ENCODE data around the gene FOXF2. TPM values are rescaled to one million over a fixed set of nuclear protein-coding genes. Genes with fewer than 3 reads are reported as not detected.
A peak's percentile ranks its signal among the peaks of the same experiment; 100 is the strongest.

The FOXF2 gene
- total RNA-seq, 2 donors from 2014 or later, result 0.11 TPM; not detected in 1

DNA sequence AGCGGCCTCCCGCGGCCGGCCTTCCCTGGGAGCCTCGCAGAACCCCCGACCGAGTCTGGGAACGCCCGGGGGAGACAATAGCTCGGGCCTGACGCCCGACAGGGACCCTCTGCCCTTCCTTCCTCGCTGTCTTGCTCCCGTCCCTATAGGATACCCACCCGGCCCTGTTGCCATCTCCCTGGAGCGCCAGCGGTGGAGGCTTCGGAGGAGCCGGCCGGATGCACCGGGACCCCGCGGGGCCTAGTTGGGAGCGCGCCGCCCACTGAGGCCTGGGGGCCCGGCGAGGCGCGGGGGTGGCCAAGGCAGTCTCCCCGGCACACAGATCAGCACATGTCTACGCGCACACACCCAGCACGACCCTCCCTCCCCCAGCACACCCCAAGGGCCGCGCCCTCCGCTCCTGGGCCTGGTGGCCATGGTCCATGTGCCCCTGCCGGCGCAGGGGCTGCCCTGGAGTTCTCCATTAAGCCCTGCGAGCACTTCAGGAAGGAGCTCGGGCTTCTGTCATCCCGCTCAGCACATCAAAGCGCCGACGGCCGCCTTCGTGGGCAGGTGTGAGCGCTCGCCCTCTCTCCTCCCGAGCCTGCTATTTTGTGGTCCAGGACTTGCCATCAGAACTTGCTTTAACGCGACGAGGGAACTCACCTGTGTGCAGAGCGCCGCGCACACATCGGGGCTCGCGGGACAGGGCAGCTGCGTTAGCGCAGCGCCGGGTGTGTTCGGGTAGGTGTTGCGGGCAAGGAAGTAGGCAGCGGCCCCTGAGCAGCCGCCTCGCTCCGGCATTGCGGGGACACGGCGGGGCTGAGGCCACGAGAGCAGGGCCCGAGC is 3.7 kb downstream of the FOXF2 start:
- H3K9me3 ChIP-seq (ENCODE audit: control insufficient read depth, low read length), result no peaks in the 10 kb centered on the region
- WGBS, 2 experiments (ENCODE audit: insufficient coverage in 1 of 2, insufficient read length in 1 of 2), result 5 to 8% methylated on average over 38 to 74 of the region's 74 CpGs
- H3K27ac Mint-ChIP-seq, result no peak overlapping the region
- no peak overlapping the region for H3K9ac ChIP-seq (ENCODE audit: extremely low read depth, low read length, poor library complexity, severe bottlenecking)
- no peaks in the 10 kb centered on the region for H3K9me3 Mint-ChIP-seq
- no peak overlapping the region for H3K27ac ChIP-seq (ENCODE audit: low read depth, low read length)
- TF ChIP-seq, protein P1, sequence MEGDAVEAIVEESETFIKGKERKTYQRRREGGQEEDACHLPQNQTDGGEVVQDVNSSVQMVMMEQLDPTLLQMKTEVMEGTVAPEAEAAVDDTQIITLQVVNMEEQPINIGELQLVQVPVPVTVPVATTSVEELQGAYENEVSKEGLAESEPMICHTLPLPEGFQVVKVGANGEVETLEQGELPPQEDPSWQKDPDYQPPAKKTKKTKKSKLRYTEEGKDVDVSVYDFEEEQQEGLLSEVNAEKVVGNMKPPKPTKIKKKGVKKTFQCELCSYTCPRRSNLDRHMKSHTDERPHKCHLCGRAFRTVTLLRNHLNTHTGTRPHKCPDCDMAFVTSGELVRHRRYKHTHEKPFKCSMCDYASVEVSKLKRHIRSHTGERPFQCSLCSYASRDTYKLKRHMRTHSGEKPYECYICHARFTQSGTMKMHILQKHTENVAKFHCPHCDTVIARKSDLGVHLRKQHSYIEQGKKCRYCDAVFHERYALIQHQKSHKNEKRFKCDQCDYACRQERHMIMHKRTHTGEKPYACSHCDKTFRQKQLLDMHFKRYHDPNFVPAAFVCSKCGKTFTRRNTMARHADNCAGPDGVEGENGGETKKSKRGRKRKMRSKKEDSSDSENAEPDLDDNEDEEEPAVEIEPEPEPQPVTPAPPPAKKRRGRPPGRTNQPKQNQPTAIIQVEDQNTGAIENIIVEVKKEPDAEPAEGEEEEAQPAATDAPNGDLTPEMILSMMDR (conservative IDR thresholded peaks at IDR 0.05), result no peak
- H3K27me3 Mint-ChIP-seq (ENCODE audit: insufficient read depth), result peaks cover 92% of the 10 kb centered on the region
- H3K4me1 Mint-ChIP-seq, result peaks cover 13% of the 10 kb centered on the region
- peaks cover 9% of the 10 kb centered on the region for H3K4me1 ChIP-seq (ENCODE audit: control insufficient read depth, insufficient read depth, low read length)
- H3K36me3 ChIP-seq (ENCODE audit: control insufficient read depth, insufficient read depth, low read length), result no peaks in the 10 kb centered on the region
- peak; percentile 79 for DNase-seq
- H3K36me3 Mint-ChIP-seq (ENCODE audit: low read depth), result no peaks in the 10 kb centered on the region
- H3K4me3 Mint-ChIP-seq, result no peak overlapping the region
- H3K4me3 ChIP-seq (ENCODE audit: low read length), result no peak overlapping the region
- peaks cover 94% of the 10 kb centered on the region for H3K27me3 ChIP-seq (ENCODE audit: control insufficient read depth, insufficient read depth, low read length, poor library complexity, severe bottlenecking)

DNA sequence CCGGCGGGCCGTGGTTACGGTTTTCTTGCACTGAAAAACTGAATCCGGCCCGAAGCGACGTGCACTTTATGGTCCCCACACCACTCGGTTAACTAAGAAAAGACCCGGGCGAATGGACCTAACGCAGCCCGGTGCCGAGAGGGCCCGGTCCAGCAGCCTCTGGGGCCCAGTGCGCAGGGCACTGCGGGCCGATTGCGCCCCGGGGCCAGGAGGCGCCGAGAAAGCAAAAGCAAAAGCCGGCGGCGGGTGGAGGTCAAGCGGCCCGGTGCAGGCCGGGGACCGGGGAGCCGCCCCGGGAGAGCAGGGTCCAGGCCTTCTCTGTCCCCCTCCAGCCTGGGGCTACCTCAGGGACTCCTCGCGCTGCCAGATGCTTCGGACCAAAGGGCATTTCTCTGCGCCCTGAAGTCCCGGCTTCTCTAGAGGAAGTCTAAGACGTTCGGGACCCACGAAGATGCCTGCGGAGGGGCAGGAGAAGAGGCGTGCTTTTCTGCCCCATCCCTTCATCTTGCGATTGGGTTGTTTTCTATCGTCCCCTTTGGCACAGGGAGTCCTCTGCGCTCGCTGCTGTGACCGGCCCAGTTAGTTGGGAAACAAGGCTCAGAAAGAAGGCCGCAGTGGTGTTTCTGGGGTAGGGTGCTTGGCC is 4.4 kb downstream of the FOXF2 start:
- Histone ChIP-seq H3K9ac (ENCODE audit: extremely low read depth, low read length, poor library complexity, severe bottlenecking) (no peak overlapping the region), H3K36me3 (ENCODE audit: control insufficient read depth, insufficient read depth, low read length) (no peaks in the 10 kb centered on the region), H3K4me3 (ENCODE audit: low read length) (no peak overlapping the region), H3K4me1 (ENCODE audit: control insufficient read depth, insufficient read depth, low read length) (peaks cover 9% of the 10 kb centered on the region), H3K27me3 (ENCODE audit: control insufficient read depth, insufficient read depth, low read length, poor library complexity, severe bottlenecking) (peaks cover 94% of the 10 kb centered on the region), H3K27ac (ENCODE audit: low read depth, low read length) (no peak overlapping the region), H3K9me3 (ENCODE audit: control insufficient read depth, low read length) (no peaks in the 10 kb centered on the region)
- Mint-ChIP-seq H3K4me3 (no peak overlapping the region), H3K36me3 (ENCODE audit: low read depth) (no peaks in the 10 kb centered on the region), H3K27ac (no peak overlapping the region), H3K4me1 (peaks cover 7% of the 10 kb centered on the region), H3K9me3 (no peaks in the 10 kb centered on the region), H3K27me3 (ENCODE audit: insufficient read depth) (peaks cover 92% of the 10 kb centered on the region)
- WGBS, 2 experiments (ENCODE audit: insufficient coverage in 1 of 2, insufficient read length in 1 of 2), result 6 to 7% methylated on average over 30 to 47 of the region's 47 CpGs
- TF ChIP-seq, protein P1 (conservative IDR thresholded peaks at IDR 0.05), result no peak
- DNase-seq, result peak; percentile 67

DNA sequence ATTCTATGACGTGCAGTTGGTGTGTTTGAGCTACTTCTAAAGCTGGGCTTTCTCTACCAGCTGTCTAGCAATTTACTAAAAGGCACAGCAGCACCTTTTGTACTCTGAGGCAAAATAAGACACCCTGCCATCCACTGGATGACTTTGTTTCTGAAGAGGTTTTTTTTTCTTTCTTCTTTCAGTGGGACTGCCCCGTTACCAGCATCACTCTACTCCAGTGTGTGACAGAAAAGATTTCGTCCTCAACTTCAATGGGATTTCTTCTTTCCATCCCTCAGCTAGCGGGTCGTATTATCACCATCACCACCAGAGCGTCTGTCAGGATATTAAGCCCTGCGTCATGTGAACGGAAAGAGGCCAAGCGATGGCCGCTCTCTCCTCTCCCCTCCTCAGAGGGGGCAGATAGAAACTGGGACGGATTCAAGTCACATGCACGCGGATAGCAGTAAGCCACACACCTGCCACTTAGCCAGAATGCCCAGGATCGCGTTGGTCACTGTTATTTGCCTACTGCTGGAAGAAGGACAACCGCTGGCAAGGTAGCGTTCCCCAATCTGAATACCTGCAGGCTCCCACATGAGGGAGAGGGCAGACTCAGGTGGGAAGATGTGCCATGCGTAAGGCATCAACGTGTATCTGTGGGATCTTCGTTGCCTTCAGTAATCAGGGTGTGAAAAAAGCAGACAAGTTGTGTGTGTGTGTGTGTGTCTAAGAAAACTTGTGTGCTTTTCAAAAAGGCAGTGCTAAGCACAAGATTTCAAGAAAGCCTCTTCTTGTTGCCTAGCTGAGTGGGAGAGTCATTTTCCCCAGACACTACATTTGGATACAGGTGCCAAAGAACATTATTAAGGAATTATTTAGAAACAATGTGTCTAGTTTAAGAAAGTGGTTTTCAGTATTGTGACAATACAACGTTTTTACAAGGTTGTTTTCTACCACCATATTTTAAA is 5.4 kb downstream of the FOXF2 start:
- Mint-ChIP-seq H3K4me3 (no peak overlapping the region), H3K27ac (no peak overlapping the region)
- H3K27me3 ChIP-seq (ENCODE audit: control insufficient read depth, insufficient read depth, low read length, poor library complexity, severe bottlenecking), result peaks cover 98% of the 10 kb centered on the region

More for the DNA sequence above, 5.4 kb downstream of the FOXF2 start:
- peak; percentile 47 for DNase-seq
- Mint-ChIP-seq H3K27me3 (ENCODE audit: insufficient read depth) (peaks cover 97% of the 10 kb centered on the region), H3K9me3 (no peaks in the 10 kb centered on the region), H3K36me3 (ENCODE audit: low read depth) (no peaks in the 10 kb centered on the region), H3K4me1 (peaks cover 5% of the 10 kb centered on the region)
- Histone ChIP-seq H3K4me1 (ENCODE audit: control insufficient read depth, insufficient read depth, low read length) (peaks cover 9% of the 10 kb centered on the region), H3K4me3 (ENCODE audit: low read length) (no peak overlapping the region), H3K36me3 (ENCODE audit: control insufficient read depth, insufficient read depth, low read length) (no peaks in the 10 kb centered on the region), H3K9me3 (ENCODE audit: control insufficient read depth, low read length) (no peaks in the 10 kb centered on the region), H3K27ac (ENCODE audit: low read depth, low read length) (no peak overlapping the region), H3K9ac (ENCODE audit: extremely low read depth, low read length, poor library complexity, severe bottlenecking) (no peak overlapping the region)
- TF ChIP-seq, protein P1 (conservative IDR thresholded peaks at IDR 0.05), result no peak
- WGBS, 2 experiments (ENCODE audit: insufficient coverage in 1 of 2, insufficient read length in 1 of 2), result 14 to 20% methylated on average over 7 to 20 of the region's 21 CpGs
